ENCODE measurements around the gene SLC22A23. TPM values are rescaled to one million over a fixed set of nuclear protein-coding genes. Genes with fewer than 3 reads are reported as not detected.

Gene SLC22A23
- total RNA-seq, 1 donor: 9.0 TPM

DNA sequence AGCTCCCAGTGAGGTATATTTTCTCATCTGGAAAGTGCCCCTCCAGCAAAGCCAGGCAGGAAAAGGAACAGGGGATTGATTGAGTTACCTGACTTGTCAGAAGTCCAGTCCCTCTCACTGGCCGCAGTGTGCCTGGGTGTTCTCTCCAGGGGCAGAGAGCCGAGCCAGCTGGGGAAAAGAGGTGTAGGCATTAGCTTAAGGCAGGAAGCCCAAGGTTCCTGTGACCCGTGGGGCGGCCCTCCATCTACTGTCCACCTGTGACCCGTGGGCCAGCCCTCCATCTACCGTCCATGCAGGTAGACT is 195.4 kb downstream of the SLC22A23 start:
- no peak for DNase-seq (ENCODE audit: low read depth)
- no peak for TF ChIP-seq CTCF (IDR thresholded peaks at IDR 0.05; ENCODE audit: insufficient read depth, low read length)
- no peak overlapping the region for H3K4me3 ChIP-seq (ENCODE audit: low read depth, low read length)

DNA sequence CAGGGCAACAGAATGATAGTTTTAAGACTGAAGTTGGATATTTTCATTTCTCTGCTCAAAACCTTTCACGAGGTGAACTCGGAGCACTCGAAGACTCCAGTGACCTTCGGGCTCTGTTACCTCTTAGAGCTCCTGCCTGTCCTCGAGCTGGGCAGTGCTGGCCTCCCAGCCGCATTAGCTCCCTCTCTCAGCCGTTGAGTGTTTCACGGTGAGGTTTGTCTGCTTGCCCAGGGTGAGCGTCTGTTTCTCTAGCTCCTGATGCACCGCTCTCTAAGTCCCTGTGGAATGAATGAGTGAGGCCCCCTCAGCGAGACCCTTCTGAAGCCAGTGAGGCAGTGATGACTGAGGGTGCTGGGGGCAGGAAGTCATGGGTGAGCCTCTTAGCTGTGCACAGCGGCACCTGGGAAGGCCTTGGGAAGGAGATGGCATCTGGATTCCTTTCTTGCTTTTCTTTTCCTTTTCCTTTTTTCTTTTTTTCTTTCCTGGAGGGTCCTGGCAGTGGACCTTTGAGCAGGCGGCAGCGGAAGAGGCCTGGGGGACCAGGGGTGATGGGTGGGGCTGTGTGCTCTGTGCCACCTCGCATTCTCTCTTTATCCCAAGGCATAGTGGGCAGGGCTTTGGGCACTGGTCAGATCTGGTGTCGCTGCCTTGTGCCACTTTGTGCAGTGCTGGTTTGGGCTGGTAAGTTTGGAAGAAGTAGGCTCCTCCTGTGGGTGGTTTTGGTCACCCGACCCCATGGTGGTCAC is 195.9 kb downstream of the SLC22A23 start:
- peak overlapping the region; percentile 22 for H3K4me3 ChIP-seq (ENCODE audit: low read depth, low read length)
- TF ChIP-seq CTCF (IDR thresholded peaks at IDR 0.05; ENCODE audit: insufficient read depth, low read length): no peak
- DNase-seq (ENCODE audit: low read depth): no peak

GRCh38 chr6:3260296-3260695 is 196.6 kb downstream of the SLC22A23 start:
- no peak for TF ChIP-seq CTCF (IDR thresholded peaks at IDR 0.05; ENCODE audit: insufficient read depth, low read length)
- DNase-seq (ENCODE audit: low read depth): no peak

DNA sequence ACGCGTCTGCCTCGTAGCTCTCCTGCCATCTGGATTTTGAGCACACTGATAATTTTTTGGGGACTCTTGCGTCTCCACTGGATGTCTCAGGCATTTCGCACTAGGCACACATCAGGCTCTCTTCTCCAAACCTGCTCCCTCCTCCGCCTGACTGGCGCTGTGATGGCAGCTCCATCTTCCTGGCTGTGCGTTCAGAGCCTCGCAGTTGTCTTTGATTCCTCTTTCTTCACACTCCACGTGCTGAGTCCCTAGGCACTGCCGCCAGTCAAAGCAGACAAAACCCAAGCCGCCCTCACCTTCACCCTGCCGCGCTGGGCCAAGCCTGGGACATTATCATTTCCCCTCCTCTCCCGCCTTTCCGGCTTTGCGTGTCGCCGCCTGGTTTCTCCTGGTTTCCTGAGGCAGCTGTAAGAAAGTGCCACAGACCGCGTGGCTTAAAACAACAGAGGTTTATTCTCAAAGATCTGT is 197.3 kb downstream of the SLC22A23 start:
- no peak for TF ChIP-seq CTCF (IDR thresholded peaks at IDR 0.05; ENCODE audit: insufficient read depth, low read length)
- peak; percentile 35 for DNase-seq (ENCODE audit: low read depth)
- H3K4me3 ChIP-seq (ENCODE audit: low read depth, low read length): peak overlapping the region; percentile 92

More at GRCh38 chr6:3260296-3260695, 196.6 kb downstream of the SLC22A23 start:
- H3K4me3 ChIP-seq (ENCODE audit: low read depth, low read length): peak overlapping the region; percentile 6

- H3K4me3 ChIP-seq (ENCODE audit: low read depth, low read length): peak within 1 kb of the TSS; percentile 92
- TF ChIP-seq CTCF (IDR thresholded peaks at IDR 0.05; ENCODE audit: insufficient read depth, low read length): no peak
- peak; percentile 79 for DNase-seq (ENCODE audit: low read depth)
These were observed 197.9 kb downstream of the SLC22A23 start, which contains the start of gene PSMG4 for GRCh38 chr6:3258720-3259490. TSS of gene PSMG4 (plus strand) at chr6:3258947. CDS start at chr6:3259023, 76 bp downstream.

GRCh38 chr6:3258201-3258600 is 198.6 kb downstream of the SLC22A23 start:
- no peak for DNase-seq (ENCODE audit: low read depth)
- TF ChIP-seq CTCF (IDR thresholded peaks at IDR 0.05; ENCODE audit: insufficient read depth, low read length): no peak
- peak overlapping the region; percentile 60 for H3K4me3 ChIP-seq (ENCODE audit: low read depth, low read length)

Measured in fibroblast of the aortic adventitia (primary cell).